GM20431 (cell line): ENCODE measurements around the gene SLC38A3.

Source experiments
- in situ Hi-C: fragments of 300-500 bp; cut with MseI, MboI; formaldehyde crosslinking; loops from one replicate; pipeline ENCODE4 v1.15.0; 2020; ENCODE audit warnings: low sequenced_read_pairs; ENCODE audit not compliant: unreplicated experiment

Gene SLC38A3

GRCh38 chr3:50168388-50168787, 36.7 kb upstream of the SLC38A3 start:
- in situ Hi-C loops: no loop called here

GRCh38 chr3:50168791-50169190, 36.3 kb upstream of the SLC38A3 start:
- in situ Hi-C loops: no loop called here

GRCh38 chr3:50169232-50169832, 35.7 kb upstream of the SLC38A3 start:
- in situ Hi-C loops: no loop called here

- in situ Hi-C loops: no loop called here
Measured at GRCh38 chr3:50169858-50170257, 35.2 kb upstream of the SLC38A3 start.

- in situ Hi-C loops: no loop called here
Measured at GRCh38 chr3:50170689-50171088, 34.4 kb upstream of the SLC38A3 start.

- in situ Hi-C loops: no loop called here
Measured at GRCh38 chr3:50171540-50172301, 33.4 kb upstream of the SLC38A3 start.

- in situ Hi-C loops: no loop called here
Measured at GRCh38 chr3:50172626-50173220, 32.3 kb upstream of the SLC38A3 start.

- in situ Hi-C loops: no loop called here
Measured at GRCh38 chr3:50173685-50174516, 31.2 kb upstream of the SLC38A3 start.

GRCh38 chr3:50174517-50174895, 30.6 kb upstream of the SLC38A3 start:
- in situ Hi-C loops: no loop called here

- in situ Hi-C loops: no loop called here
Measured at GRCh38 chr3:50174947-50175524, 30.0 kb upstream of the SLC38A3 start.

GRCh38 chr3:50177346-50177745, 27.7 kb upstream of the SLC38A3 start:
- in situ Hi-C loops: no loop called here

GRCh38 chr3:50179710-50180109, 25.4 kb upstream of the SLC38A3 start:
- in situ Hi-C loops: no loop called here

- in situ Hi-C loops: no loop called here
Measured at GRCh38 chr3:50181985-50182384, 23.1 kb upstream of the SLC38A3 start.

GRCh38 chr3:50182533-50183099, 22.5 kb upstream of the SLC38A3 start:
- in situ Hi-C loops: no loop called here

- in situ Hi-C loops: no loop called here
Measured at GRCh38 chr3:50183755-50184154, 21.3 kb upstream of the SLC38A3 start.

GRCh38 chr3:50184242-50184978, 20.7 kb upstream of the SLC38A3 start:
- in situ Hi-C loops: no loop called here

- in situ Hi-C loops: no loop called here
Measured at GRCh38 chr3:50185230-50185629, 19.8 kb upstream of the SLC38A3 start.

- in situ Hi-C loops: no loop called here
Measured at GRCh38 chr3:50186096-50186495, 19.0 kb upstream of the SLC38A3 start.

- in situ Hi-C loops: no loop called here
Measured at GRCh38 chr3:50187750-50188149, 17.3 kb upstream of the SLC38A3 start.
